Transverse colon (tissue), 4 donors: ENCODE measurements around the gene CNPPD1.

ENCODE experiments used
- CTCF ChIP-seq, 5 experiments: fragments of 200-600 bp in 3 of 5; fragments of 450-650 bp in 2 of 5; sonication (generic) in 3 of 5; IDR thresholded peaks; 1 replicate in 2 of 5; 2 replicates in 3 of 5; pipeline ENCODE4 v1.5.1; 2016 to 2017; ENCODE audit warnings: antibody characterized with exemption in 5 of 5, inconsistent platforms in 3 of 5, mild to moderate bottlenecking in 2 of 5, moderate library complexity in 1 of 5
- EP300 ChIP-seq: sonication (generic); formaldehyde crosslinking; IDR thresholded peaks from one replicate; pipeline ENCODE4 v1.6.1; 2017; ENCODE audit warnings: antibody characterized with exemption, low read depth
- POLR2A ChIP-seq: fragments of 450-650 bp; IDR thresholded peaks from one replicate; pipeline ENCODE4 v1.6.1; 2016; ENCODE audit warnings: antibody characterized with exemption, mild to moderate bottlenecking, moderate library complexity
- POLR2AphosphoS5 ChIP-seq, 3 donors: sonication (generic); formaldehyde crosslinking; IDR thresholded peaks; one replicate each; pipeline ENCODE4 v1.6.1; 2016; ENCODE audit warnings: antibody characterized with exemption in 3 of 3

GRCh38 chr2:219122202-219122980 is 54.3 kb downstream of the CNPPD1 start:
- no peak for TF ChIP-seq POLR2A
- peak in 1 of 3 donors; percentile 18 for TF ChIP-seq POLR2AphosphoS5 (IDR thresholded peaks at IDR 0.05)
- TF ChIP-seq CTCF (IDR thresholded peaks at IDR 0.05) = no peak
- no peak for TF ChIP-seq EP300
